Pancreas (tissue), 10 donors: ENCODE results near the gene LRRC4C. TPM values are rescaled to one million over a fixed set of nuclear protein-coding genes. Genes with fewer than 3 reads are reported as not detected.

Experiments
- ATAC-seq, 4 donors: fragments of 200-7000 bp; cut with Tn5 transposase; one replicate each; pipeline versions ENCODE4 v1.8.0 to v1.9.1; 2020; ENCODE audit warnings: mild to moderate bottlenecking in 4 of 4, moderate library complexity in 4 of 4
- DNase-seq, 6 donors: peaks; one replicate each; pipeline ENCODE4 v3.0.0-alpha.2; 2020
- FAIRE-seq: peaks from 2 replicates; lab custom pipeline; 2012; peaks lifted over from hg19 to GRCh38; lab: Jason Lieb, UNC
- H3K27ac ChIP-seq, 4 donors: fragments of 200-600 bp; sonication (generic); 1 replicate in 3 of 4; 2 replicates in 1 of 4; pipeline versions ENCODE4 v1.5.0 to v1.8.0; 2020
- H3K27me3 ChIP-seq, 4 donors: fragments of 200-600 bp; one replicate each; pipeline ENCODE4 v1.8.0; 2021
- H3K36me3 ChIP-seq, 3 donors: fragments of 200-600 bp; sonication (generic) in 1 of 3; one replicate each; pipeline versions ENCODE4 v1.5.0 to v1.8.0; 2020 to 2021
- H3K4me1 ChIP-seq, 3 donors: fragments of 200-600 bp; one replicate each; pipeline ENCODE4 v1.8.0; 2021
- H3K4me3 ChIP-seq, 4 donors: fragments of 200-600 bp; sonication (generic) in 2 of 4; one replicate each; pipeline versions ENCODE4 v1.5.0 to v1.8.0; 2020 to 2021
- H3K9me3 ChIP-seq, 4 donors: fragments of 200-600 bp; one replicate each; pipeline ENCODE4 v1.8.0; 2021
- CTCF ChIP-seq, 4 donors: fragments of 200-600 bp; sonication (generic) in 3 of 4; IDR thresholded peaks; one replicate each; pipeline versions ENCODE4 v1.5.0 to v1.8.0; 2021; ENCODE audit warnings: antibody characterized with exemption in 4 of 4
- WGBS, 2 donors: extraction: QIAGEN DNeasy Blood & Tissue Kit; methylation state at CpG; one replicate each; pipeline ENCODE4 v1.1.7; 2013; 5-methylcytosine and 5-hydroxymethylcytosine counted together
- intact Hi-C, 3 donors: fragments of 100-400 bp; cut with DNase I; formaldehyde crosslinking; loops; one replicate each; pipeline versions ENCODE4 v1.11.1 to v1.14.2; 2022
- polyA plus RNA-seq, 2 donors: library from polyadenylated mRNA; stranded (reverse); fragments of 200-250 nt; gene quantifications; one replicate each; pipeline ENCODE4 v1.2.3, GENCODE V29; 2013
- total RNA-seq, 6 donors: library from RNA; stranded (reverse); fragmentation: NEBNext Ultra II Directional in 4 of 6; extraction: Animal tissue kit (Norgen Biotek cat#: 25700) in 4 of 6; gene quantifications; one replicate each; pipeline versions ENCODE4 v1.2.1 to v1.2.4, GENCODE V29; 2021 to 2023
- donor health status: healthy with polysubstance abuse.
- donor health status: DM: no; HTN: no; CAD: no; lungs with moderate emphysema.
- donor health status: DM: no; HTN: no; CAD: no.
- donor health status: control.
- donor health status: control.
- donor health status: Bipolar disorder and iron deficiency.
- donor health status: DM: yes; HTN: yes; CAD: no.
- donor health status: DM: no; HTN: no; CAD: no.
- donor health status: DM: no; HTN: no; CAD: no.
- donor health status: DM: yes; HTN: yes; CAD: no.

The LRRC4C gene
- total and polyA plus RNA-seq, 8 donors = 0.04 to 0.84 (median 0.16) TPM

DNA sequence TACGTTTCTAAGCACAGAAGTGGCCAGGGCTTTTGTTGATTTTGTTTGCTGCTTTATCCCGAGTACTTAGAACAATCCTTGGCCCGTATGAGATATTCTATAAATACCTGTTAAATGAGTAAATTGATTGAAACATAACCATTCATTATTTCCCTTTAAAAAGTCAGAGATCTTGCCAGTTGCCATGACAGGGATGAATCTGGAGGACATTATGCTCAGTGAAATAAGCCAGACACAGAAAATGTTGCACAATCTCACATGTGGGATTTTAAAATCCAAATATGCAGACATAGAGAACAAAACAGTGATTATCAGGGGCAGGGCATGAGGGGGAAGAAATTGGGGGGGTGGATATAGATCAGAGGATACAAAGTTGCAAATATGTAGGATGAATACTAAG is 1240.1 kb downstream of the LRRC4C start:
- FAIRE-seq = no peak

DNA sequence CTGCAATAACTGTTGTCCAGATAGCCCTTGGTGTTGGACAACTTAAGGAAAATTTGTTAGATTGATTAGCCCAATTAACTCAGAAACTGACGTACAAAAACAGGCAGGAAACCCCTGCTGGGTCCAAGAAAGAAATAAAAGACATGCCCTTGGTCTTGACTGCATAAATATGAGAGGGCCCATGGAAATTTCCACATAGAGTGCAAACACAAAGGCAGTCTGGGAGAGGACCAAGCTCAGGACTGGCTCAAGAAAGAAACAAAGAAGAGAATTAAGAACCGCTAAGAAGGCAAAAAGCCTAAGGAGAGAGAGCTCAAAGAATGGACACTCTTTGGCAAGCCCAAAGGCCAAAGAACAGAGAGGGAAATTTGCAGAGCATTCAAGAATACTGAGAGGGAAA is 1243.9 kb downstream of the LRRC4C start:
- TF ChIP-seq CTCF (IDR thresholded peaks at IDR 0.05) = no peak
- DNase-seq (no peak), ATAC-seq (no peak), FAIRE-seq (no peak)
- WGBS, 2 donors = 56 to 67% methylated on average over 2 of the region's 2 CpGs
- no peaks in the 10 kb centered on the region for H3K9me3 ChIP-seq
- intact Hi-C loops = no loop called here
- no peaks in the 10 kb centered on the region for H3K36me3 ChIP-seq
- H3K27me3 ChIP-seq = peaks cover 0 to 8% (median 0%) of the 10 kb centered on the region in 4 donors
- H3K4me3 ChIP-seq = no peak overlapping the region
- no peak overlapping the region for H3K27ac ChIP-seq
- H3K4me1 ChIP-seq = no peaks in the 10 kb centered on the region

More for the DNA sequence above, 1240.1 kb downstream of the LRRC4C start:
- DNase-seq (no peak), ATAC-seq (no peak)
- Histone ChIP-seq H3K27ac (no peak overlapping the region), H3K4me3 (no peak overlapping the region), H3K9me3 (no peaks in the 10 kb centered on the region), H3K4me1 (no peaks in the 10 kb centered on the region), H3K36me3 (no peaks in the 10 kb centered on the region), H3K27me3 (no peaks in the 10 kb centered on the region)
- 31 to 32% methylated on average over 3 of the region's 3 CpGs for WGBS, 2 donors
- no peak for TF ChIP-seq CTCF (IDR thresholded peaks at IDR 0.05)
- intact Hi-C loops = no loop called here

- TF ChIP-seq CTCF (IDR thresholded peaks at IDR 0.05) = no peak
- no peaks in the 10 kb centered on the region for H3K9me3 ChIP-seq
- FAIRE-seq = no peak
These were observed 1252.0 kb downstream of the LRRC4C start for GRCh38 chr11:40207416-40207815.

GRCh38 chr11:40204228-40204627 is 1255.2 kb downstream of the LRRC4C start:
- DNase-seq = no peak
- intact Hi-C loops = no loop called here
- Histone ChIP-seq H3K4me3 (no peak overlapping the region), H3K4me1 (no peaks in the 10 kb centered on the region), H3K27me3 (peaks cover 0 to 3% (median 0%) of the 10 kb centered on the region in 4 donors), H3K27ac (no peak overlapping the region), H3K36me3 (no peaks in the 10 kb centered on the region), H3K9me3 (no peaks in the 10 kb centered on the region)
- no peak for TF ChIP-seq CTCF (IDR thresholded peaks at IDR 0.05)
- 64 to 79% methylated on average over 2 of the region's 2 CpGs for WGBS, 2 donors
- no peak for FAIRE-seq
- no peak for ATAC-seq

More at GRCh38 chr11:40207416-40207815, 1252.0 kb downstream of the LRRC4C start:
- Histone ChIP-seq H3K36me3 (no peaks in the 10 kb centered on the region), H3K4me3 (no peak overlapping the region), H3K27ac (no peak overlapping the region), H3K27me3 (peaks cover 0 to 17% (median 0%) of the 10 kb centered on the region in 4 donors), H3K4me1 (no peaks in the 10 kb centered on the region)
- intact Hi-C loops = no loop called here
- DNase-seq = no peak
- ATAC-seq = no peak

DNA sequence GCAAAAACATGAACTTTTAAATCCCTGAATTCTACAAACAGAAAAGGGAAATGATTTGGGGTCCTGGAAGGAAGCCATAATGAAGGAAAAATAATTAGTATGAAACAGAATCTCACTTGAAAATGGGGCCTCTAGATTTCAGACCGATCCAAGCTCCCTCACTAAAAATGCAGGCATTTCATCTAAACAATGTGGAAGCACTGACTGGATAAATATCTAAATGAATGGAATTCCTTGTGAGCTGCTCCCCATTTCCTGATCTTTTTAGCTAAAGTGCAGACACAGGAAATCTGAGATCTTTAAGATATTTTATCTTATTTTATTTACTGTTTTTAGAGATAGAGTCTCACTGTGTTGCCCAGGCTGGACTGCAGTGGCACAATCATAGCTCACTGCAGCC is 1255.8 kb downstream of the LRRC4C start:
- intact Hi-C loops = no loop called here
- H3K9me3 ChIP-seq = no peaks in the 10 kb centered on the region
- FAIRE-seq (no peak), ATAC-seq (no peak), DNase-seq (no peak)
- H3K27ac ChIP-seq = no peak overlapping the region
- no peak overlapping the region for H3K4me3 ChIP-seq
- TF ChIP-seq CTCF (IDR thresholded peaks at IDR 0.05) = no peak
- no peaks in the 10 kb centered on the region for H3K27me3 ChIP-seq
- no peaks in the 10 kb centered on the region for H3K36me3 ChIP-seq
- H3K4me1 ChIP-seq = no peaks in the 10 kb centered on the region
- 23 to 35% methylated on average over 1 of the region's 1 CpG for WGBS, 2 donors
